PC-9 (cell line): ENCODE data around the gene TLX2. TPM values are rescaled to one million over a fixed set of nuclear protein-coding genes. Genes with fewer than 3 reads are reported as not detected.

Source experiments
- BruUV-seq: library from RNA; stranded (reverse); fragments of 400-500 nt; replicated peaks from 2 replicates; lab custom pipeline; 2021; lab: Mats Ljungman, UMichigan
- CTCF ChIA-PET: fragments of 300-600 bp; sonication (Branson Sonifier 250); formaldehyde crosslinking; loops from one replicate; lab custom pipeline; 2022; ENCODE audit warnings: antibody characterized with exemption; lab: Charles Lee
- POLR2A ChIA-PET: fragments of 300-600 bp; sonication (Branson Sonifier 250); formaldehyde crosslinking; loops from one replicate; lab custom pipeline; 2022; ENCODE audit warnings: antibody characterized with exemption; ENCODE audit not compliant: unreplicated experiment; lab: Charles Lee
- DNase-seq, 2 experiments: peaks; one replicate each; pipeline versions ENCODE4 v3.0.0 to v3.0.0-alpha.2; 2015 to 2022; ENCODE audit warnings: mixed read lengths in 1 of 2
- H2AFZ ChIP-seq: fragments of 200-600 bp; sonication (generic); 2 replicates; pipeline ENCODE4 v1.8.1; 2017; ENCODE audit warnings: antibody characterized with exemption
- H3F3A ChIP-seq: fragments of 200-600 bp; sonication (generic); 2 replicates; pipeline ENCODE4 v1.8.1; 2017; ENCODE audit warnings: antibody characterized with exemption, mild to moderate bottlenecking, low read depth; ENCODE audit not compliant: insufficient read depth
- H3K27ac ChIP-seq: fragments of 200-600 bp; sonication (generic); 2 replicates; pipeline ENCODE4 v1.6.1; 2016; ENCODE audit warnings: mixed run types
- H3K27me3 ChIP-seq: fragments of 200-600 bp; sonication (generic); 2 replicates; pipeline ENCODE4 v1.6.1; 2016; ENCODE audit warnings: low read depth, mixed run types; ENCODE audit not compliant: insufficient read depth
- H3K36me3 ChIP-seq: fragments of 200-600 bp; sonication (generic); 2 replicates; pipeline ENCODE4 v1.6.1; 2016; ENCODE audit warnings: low read depth, mixed run types
- H3K4me1 ChIP-seq: fragments of 200-600 bp; sonication (generic); replicated peaks from 2 replicates; pipeline ENCODE4 v1.6.1; 2016; ENCODE audit warnings: mixed run types; ENCODE audit not compliant: insufficient read depth
- H3K4me2 ChIP-seq: fragments of 200-600 bp; sonication (generic); 2 replicates; pipeline ENCODE4 v1.6.1; 2017; ENCODE audit warnings: mixed run types
- H3K4me3 ChIP-seq: fragments of 200-600 bp; sonication (generic); 2 replicates; pipeline ENCODE4 v1.6.1; 2016; ENCODE audit warnings: mixed run types
- H3K79me2 ChIP-seq: fragments of 200-600 bp; sonication (generic); 2 replicates; pipeline ENCODE4 v1.6.1; 2017; ENCODE audit warnings: low read depth, mixed run types
- H3K9me2 ChIP-seq: fragments of 200-600 bp; sonication (generic); 2 replicates; pipeline ENCODE4 v1.8.1; 2017; ENCODE audit warnings: mild to moderate bottlenecking; ENCODE audit not compliant: insufficient read depth
- H3K9me3 ChIP-seq: fragments of 200-600 bp; sonication (generic); 2 replicates; pipeline ENCODE4 v1.8.1; 2016; ENCODE audit warnings: low read depth; ENCODE audit not compliant: insufficient read depth
- H4K20me1 ChIP-seq: fragments of 200-600 bp; sonication (generic); 2 replicates; pipeline ENCODE4 v1.8.1; 2017; ENCODE audit not compliant: insufficient read depth
- EZH2 ChIP-seq: fragments of 200-600 bp; sonication (generic); IDR thresholded peaks from 2 replicates; pipeline ENCODE4 v1.8.0; 2017; ENCODE audit warnings: antibody characterized with exemption, low read depth
- intact Hi-C: fragments of 100-400 bp; cut with micrococcal nuclease; formaldehyde crosslinking; loops from one replicate; pipeline ENCODE4 v1.10.0; 2022; ENCODE audit not compliant: unreplicated experiment
- total RNA-seq: library from RNA; stranded (reverse); gene quantifications from 2 replicates; pipeline ENCODE4 v1.2.3, GENCODE V29; 2021
- TF ChIP-seq, protein P1 (sequence below): fragments of 200-600 bp; sonication (generic); conservative IDR thresholded peaks from 2 replicates; pipeline ENCODE4 v1.6.1; 2017; ENCODE audit warnings: mixed run types, antibody characterized with exemption, mild to moderate bottlenecking, moderate library complexity

TLX2 gene
- total RNA-seq, 1 experiment from 2014 or later = 3.1 TPM

DNA sequence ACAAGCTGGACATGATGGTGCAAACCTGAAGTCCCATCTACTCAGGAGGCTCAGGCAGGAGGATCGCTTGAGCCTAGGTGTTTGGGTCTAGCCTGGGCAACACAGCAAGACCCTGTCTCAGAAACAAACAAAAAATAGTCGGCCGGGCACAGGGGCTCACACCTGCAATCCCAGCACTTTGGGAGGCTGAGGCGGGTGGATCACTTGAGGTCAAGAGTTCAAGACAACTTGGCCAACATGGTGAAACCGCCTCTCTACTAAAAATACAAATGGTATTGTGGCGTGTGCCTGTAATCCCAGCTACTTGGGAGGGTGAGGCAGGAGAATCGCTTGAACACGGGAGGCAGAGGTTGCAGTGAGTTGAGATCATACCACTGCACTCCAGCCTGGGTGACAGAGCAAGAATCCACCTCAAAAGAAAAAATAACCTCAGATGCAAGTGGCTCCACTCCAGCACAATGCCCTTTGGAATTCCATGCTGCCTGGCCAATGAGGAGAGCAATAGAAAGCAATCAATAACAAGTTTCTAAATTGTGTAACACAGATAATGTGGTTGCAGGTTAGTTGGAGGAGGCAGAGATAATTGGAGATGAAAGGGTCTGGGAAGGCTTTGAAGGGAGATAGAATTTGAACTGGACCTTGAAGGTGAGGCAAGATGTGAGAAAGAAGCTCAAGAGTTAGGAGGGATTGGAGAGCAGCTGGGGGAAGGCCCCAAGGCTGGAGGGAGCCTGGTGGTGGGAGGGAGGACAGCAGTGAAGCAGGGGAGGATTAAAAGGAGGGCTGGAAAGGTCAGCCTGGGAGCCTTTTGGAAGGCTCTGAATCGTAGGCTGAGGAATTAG lies 25.4 kb upstream of the TLX2 start:
- BruUV-seq = no TSS peak
- ChIA-PET CTCF (no interaction called here), POLR2A (interaction anchor here (0.6 kb wide), 1 partner anchor 310 kb away, joined by 5 read pairs; the partner anchor contains the start of gene MOB1A)
- peaks cover 12% of the 10 kb centered on the region; the same call in 1 of the 2 replicates for H3K4me1 ChIP-seq
- no peaks in the 10 kb centered on the region for H3K36me3 ChIP-seq
- DNase-seq = no peak
- no peaks in the 10 kb centered on the region for H4K20me1 ChIP-seq
- TF ChIP-seq, protein P1, sequence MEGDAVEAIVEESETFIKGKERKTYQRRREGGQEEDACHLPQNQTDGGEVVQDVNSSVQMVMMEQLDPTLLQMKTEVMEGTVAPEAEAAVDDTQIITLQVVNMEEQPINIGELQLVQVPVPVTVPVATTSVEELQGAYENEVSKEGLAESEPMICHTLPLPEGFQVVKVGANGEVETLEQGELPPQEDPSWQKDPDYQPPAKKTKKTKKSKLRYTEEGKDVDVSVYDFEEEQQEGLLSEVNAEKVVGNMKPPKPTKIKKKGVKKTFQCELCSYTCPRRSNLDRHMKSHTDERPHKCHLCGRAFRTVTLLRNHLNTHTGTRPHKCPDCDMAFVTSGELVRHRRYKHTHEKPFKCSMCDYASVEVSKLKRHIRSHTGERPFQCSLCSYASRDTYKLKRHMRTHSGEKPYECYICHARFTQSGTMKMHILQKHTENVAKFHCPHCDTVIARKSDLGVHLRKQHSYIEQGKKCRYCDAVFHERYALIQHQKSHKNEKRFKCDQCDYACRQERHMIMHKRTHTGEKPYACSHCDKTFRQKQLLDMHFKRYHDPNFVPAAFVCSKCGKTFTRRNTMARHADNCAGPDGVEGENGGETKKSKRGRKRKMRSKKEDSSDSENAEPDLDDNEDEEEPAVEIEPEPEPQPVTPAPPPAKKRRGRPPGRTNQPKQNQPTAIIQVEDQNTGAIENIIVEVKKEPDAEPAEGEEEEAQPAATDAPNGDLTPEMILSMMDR = no peak
- TF ChIP-seq EZH2 = no peak
- intact Hi-C loops = loop anchor here (10.0 kb wide), 1 partner anchor 166 kb away; the partner anchor contains the start of gene SEMA4F
- H3K9me3 ChIP-seq = no peaks in the 10 kb centered on the region
- H3K27ac ChIP-seq = no peak overlapping the region
- no peak overlapping the region for H2AFZ ChIP-seq
- H3K27me3 ChIP-seq = no peaks in the 10 kb centered on the region
- H3K79me2 ChIP-seq = peaks cover 8% of the 10 kb centered on the region; the same call in 1 of the 2 replicates
- no peak overlapping the region for H3K4me3 ChIP-seq
- 0 out of 2 replicates have a peak overlapping the region, but pooled peaks have one; percentile 15 for H3K4me2 ChIP-seq
- no peaks in the 10 kb centered on the region for H3K9me2 ChIP-seq
- H3F3A ChIP-seq = peaks cover 15% of the 10 kb centered on the region

DNA sequence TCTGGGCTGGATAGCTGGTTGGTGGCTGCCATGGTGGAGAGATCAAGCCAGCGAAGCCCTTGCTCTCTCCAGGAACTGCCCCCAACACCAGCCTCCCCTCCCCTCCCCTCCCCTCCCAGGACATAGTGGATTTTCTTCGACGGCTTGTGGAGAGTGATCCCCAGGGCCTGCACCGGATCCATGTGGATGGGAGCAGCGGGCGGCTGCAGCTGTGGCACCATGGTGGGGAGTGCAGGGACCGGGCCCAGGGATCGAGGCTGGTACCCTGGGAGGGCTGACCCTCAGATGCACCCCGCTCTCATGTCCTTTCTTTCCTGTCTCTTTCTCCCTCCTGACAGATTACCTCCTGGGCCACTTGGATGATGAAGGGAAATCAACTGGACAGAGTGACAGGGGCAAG lies 24.3 kb upstream of the TLX2 start:
- Histone ChIP-seq H3K79me2 (no peaks in the 10 kb centered on the region), H3F3A (peaks cover 15% of the 10 kb centered on the region), H3K4me1 (peaks cover 12% of the 10 kb centered on the region; the same call in 1 of the 2 replicates), H3K27me3 (no peaks in the 10 kb centered on the region), H3K36me3 (no peaks in the 10 kb centered on the region), H3K9me3 (no peaks in the 10 kb centered on the region), H2AFZ (no peak overlapping the region), H3K4me3 (no peak overlapping the region), H3K4me2 (no peak overlapping the region), H3K9me2 (no peaks in the 10 kb centered on the region), H4K20me1 (no peaks in the 10 kb centered on the region), H3K27ac (no peak overlapping the region)
- TF ChIP-seq EZH2 = no peak
- TF ChIP-seq, protein P1 = no peak
- POLR2A ChIA-PET = no interaction called here
- DNase-seq = no peak
- BruUV-seq = no TSS peak
- CTCF ChIA-PET = no interaction called here
- intact Hi-C loops = loop anchor here (10.0 kb wide), 1 partner anchor 165 kb away; the partner anchor contains the start of gene SEMA4F

DNA sequence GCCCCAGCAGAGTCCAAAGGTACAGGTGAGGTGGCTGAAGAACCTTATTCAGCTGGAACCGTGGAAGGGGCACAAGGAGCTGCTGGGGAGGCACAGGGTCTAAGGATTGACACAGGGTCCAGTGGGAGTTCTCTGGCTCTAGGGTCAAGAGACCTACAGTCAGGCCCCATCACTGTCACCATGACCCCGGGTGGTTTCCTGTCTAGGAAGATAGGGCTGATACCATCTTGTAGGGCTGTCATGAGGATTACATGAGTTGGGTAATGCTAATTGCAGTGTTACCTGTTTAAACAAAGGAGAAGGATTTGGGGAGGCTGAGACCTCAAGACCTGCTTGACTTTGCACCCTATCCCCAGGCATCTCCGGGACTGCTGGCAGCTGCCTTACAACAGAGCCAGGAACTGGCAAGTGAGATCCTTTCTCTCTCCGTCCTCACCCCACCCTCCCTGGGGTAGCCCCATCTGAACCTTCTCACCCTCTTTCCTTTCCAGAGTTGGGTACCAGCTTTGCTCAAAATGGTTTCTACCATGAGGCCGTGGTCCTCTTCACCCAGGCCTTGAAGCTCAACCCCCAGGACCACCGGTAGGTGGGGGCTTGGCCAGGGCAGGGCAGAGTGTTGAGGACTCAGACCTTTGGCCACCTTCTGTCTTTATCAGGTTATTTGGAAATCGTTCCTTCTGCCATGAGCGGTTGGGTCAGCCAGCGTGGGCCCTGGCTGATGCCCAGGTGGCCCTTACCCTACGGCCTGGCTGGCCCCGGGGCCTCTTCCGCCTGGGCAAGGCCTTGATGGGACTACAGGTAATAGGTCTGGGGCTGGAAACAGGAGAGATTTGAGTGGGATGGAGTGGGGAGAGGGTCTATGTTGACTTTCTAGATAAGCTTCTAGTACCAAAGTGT lies 22.4 kb upstream of the TLX2 start:
- Histone ChIP-seq H3K27me3 (no peaks in the 10 kb centered on the region), H3K4me2 (no peak overlapping the region), H3K9me2 (no peaks in the 10 kb centered on the region), H2AFZ (no peak overlapping the region), H3F3A (peaks cover 14% of the 10 kb centered on the region), H3K27ac (no peak overlapping the region), H3K36me3 (no peaks in the 10 kb centered on the region), H3K4me3 (no peak overlapping the region), H3K9me3 (no peaks in the 10 kb centered on the region), H3K79me2 (no peaks in the 10 kb centered on the region), H3K4me1 (peaks cover 13% of the 10 kb centered on the region; the same call in 1 of the 2 replicates), H4K20me1 (no peaks in the 10 kb centered on the region)
- intact Hi-C loops = no loop called here
- CTCF ChIA-PET = interaction anchor here (0.5 kb wide), 1 partner anchor 21 kb away, joined by 9 read pairs; no protein-coding TSS in a partner anchor
- no peak for TF ChIP-seq EZH2
- BruUV-seq = no TSS peak
- POLR2A ChIA-PET = no interaction called here
- peak in 1 of 2 experiments; percentile 33 for DNase-seq
